IgD-negative memory B cell (primary cell): ENCODE results near the gene SMAD4. TPM values are rescaled to one million over a fixed set of nuclear protein-coding genes. Genes with fewer than 3 reads are reported as not detected.
"Not testable (repeated sequence)": the region's sequence is repeated elsewhere in the genome, so short reads cannot be mapped to it uniquely, and the experiment has no call there.

Experiments used
- H3K27ac Mint-ChIP-seq, 3 donors: one replicate each; pipeline ENCODE4 v1.8.0; 2020 to 2022; ENCODE audit warnings: mild to moderate bottlenecking in 3 of 3, mixed read lengths in 3 of 3, moderate library complexity in 1 of 3
- H3K27me3 Mint-ChIP-seq: one replicate; pipeline ENCODE4 v1.8.0; 2021; ENCODE audit warnings: mixed read lengths
- H3K36me3 Mint-ChIP-seq: one replicate; pipeline ENCODE4 v1.8.0; 2020; ENCODE audit warnings: mild to moderate bottlenecking, mixed read lengths
- H3K4me1 Mint-ChIP-seq, 3 donors: one replicate each; pipeline ENCODE4 v1.8.0; 2020 to 2022; ENCODE audit warnings: mixed read lengths in 3 of 3, mild to moderate bottlenecking in 1 of 3
- H3K4me3 Mint-ChIP-seq, 4 donors: one replicate each; pipeline ENCODE4 v1.8.0; 2020 to 2022; ENCODE audit warnings: mild to moderate bottlenecking in 4 of 4, mixed read lengths in 4 of 4, moderate library complexity in 3 of 4
- H3K9me3 Mint-ChIP-seq, 3 donors: one replicate each; pipeline ENCODE4 v1.8.0; 2020 to 2021; ENCODE audit warnings: mixed read lengths in 3 of 3, mild to moderate bottlenecking in 1 of 3
- polyA plus RNA-seq: library from polyadenylated mRNA; unstranded; fragments of 300-500 nt; fragmentation: Illumina TruSeq; gene quantifications from one replicate; pipeline ENCODE4 v1.2.3, GENCODE V29; 2021

The SMAD4 gene
- polyA plus RNA-seq, 1 donor from 2014 or later = 54.7 TPM

- Mint-ChIP-seq H3K4me1 (no peaks in the 10 kb centered on the region), H3K36me3 (no peaks in the 10 kb centered on the region), H3K4me3 (no peak overlapping the region), H3K9me3 (peaks cover 0 to 11% (median 2%) of the 10 kb centered on the region in 3 donors), H3K27ac (no peak overlapping the region), H3K27me3 (no peaks in the 10 kb centered on the region)
Measured at GRCh38 chr18:51100385-51101120, 70.5 kb downstream of the SMAD4 start.

GRCh38 chr18:51107082-51107481 lies 77.1 kb downstream of the SMAD4 start:
- no peaks in the 10 kb centered on the region for H3K27me3 Mint-ChIP-seq
- H3K4me3 Mint-ChIP-seq = peak overlapping the region in 2 of 4 donors; percentile 32 to 70

GRCh38 chr18:51107598-51108305 lies 77.7 kb downstream of the SMAD4 start:
- H3K4me3 Mint-ChIP-seq = peak overlapping the region in 2 of 4 donors; percentile 32 to 70
- no peaks in the 10 kb centered on the region for H3K36me3 Mint-ChIP-seq
- H3K27ac Mint-ChIP-seq = peak overlapping the region in 1 of 3 donors; percentile 94

More at GRCh38 chr18:51107082-51107481, 77.1 kb downstream of the SMAD4 start:
- Mint-ChIP-seq H3K27ac (peak overlapping the region in 1 of 3 donors; percentile 94), H3K9me3 (peaks cover 0 to 8% (median under 1%) of the 10 kb centered on the region in 3 donors), H3K4me1 (peaks cover 5 to 9% (median 8%) of the 10 kb centered on the region in 3 donors), H3K36me3 (no peaks in the 10 kb centered on the region)

GRCh38 chr18:51108330-51108729 lies 78.3 kb downstream of the SMAD4 start:
- Mint-ChIP-seq H3K27me3 (no peaks in the 10 kb centered on the region), H3K4me3 (no peak overlapping the region)

More at GRCh38 chr18:51107598-51108305, 77.7 kb downstream of the SMAD4 start:
- H3K27me3 Mint-ChIP-seq = no peaks in the 10 kb centered on the region
- H3K4me1 Mint-ChIP-seq = peaks cover 5 to 9% (median 8%) of the 10 kb centered on the region in 3 donors
- H3K9me3 Mint-ChIP-seq = peaks cover 0 to 1% (median 0%) of the 10 kb centered on the region in 3 donors

GRCh38 chr18:51110073-51110797 lies 80.2 kb downstream of the SMAD4 start:
- Mint-ChIP-seq H3K27me3 (no peaks in the 10 kb centered on the region), H3K9me3 (peaks cover 0 to 2% (median 0%) of the 10 kb centered on the region in 3 donors), H3K4me1 (peaks cover 5 to 9% (median 8%) of the 10 kb centered on the region in 3 donors), H3K27ac (no peak overlapping the region), H3K36me3 (no peaks in the 10 kb centered on the region), H3K4me3 (no peak overlapping the region)

More at GRCh38 chr18:51108330-51108729, 78.3 kb downstream of the SMAD4 start:
- Mint-ChIP-seq H3K4me1 (peaks cover 5 to 9% (median 8%) of the 10 kb centered on the region in 3 donors), H3K27ac (no peak overlapping the region), H3K36me3 (no peaks in the 10 kb centered on the region), H3K9me3 (peaks cover 0 to 2% (median 0%) of the 10 kb centered on the region in 3 donors)

GRCh38 chr18:51111633-51112355 lies 81.8 kb downstream of the SMAD4 start:
- H3K4me3 Mint-ChIP-seq, H3K36me3 Mint-ChIP-seq, H3K9me3 Mint-ChIP-seq, H3K4me1 Mint-ChIP-seq, H3K27me3 Mint-ChIP-seq, H3K27ac Mint-ChIP-seq: not testable (repeated sequence)

- not testable (repeated sequence) for H3K9me3 Mint-ChIP-seq, H3K4me3 Mint-ChIP-seq, H3K36me3 Mint-ChIP-seq, H3K27me3 Mint-ChIP-seq, H3K4me1 Mint-ChIP-seq, H3K27ac Mint-ChIP-seq
Measured at GRCh38 chr18:51116996-51117395, 87.0 kb downstream of the SMAD4 start.

GRCh38 chr18:51119561-51119960 lies 89.5 kb downstream of the SMAD4 start:
- H3K9me3 Mint-ChIP-seq, H3K4me3 Mint-ChIP-seq, H3K27ac Mint-ChIP-seq, H3K27me3 Mint-ChIP-seq, H3K4me1 Mint-ChIP-seq, H3K36me3 Mint-ChIP-seq: not testable (repeated sequence)

GRCh38 chr18:51119976-51120375 lies 90.0 kb downstream of the SMAD4 start:
- H3K4me1 Mint-ChIP-seq, H3K27me3 Mint-ChIP-seq, H3K9me3 Mint-ChIP-seq, H3K4me3 Mint-ChIP-seq, H3K27ac Mint-ChIP-seq, H3K36me3 Mint-ChIP-seq: not testable (repeated sequence)

GRCh38 chr18:51120809-51121596 lies 91.0 kb downstream of the SMAD4 start:
- H3K4me3 Mint-ChIP-seq = no peak overlapping the region
- H3K36me3 Mint-ChIP-seq = no peaks in the 10 kb centered on the region
- peak overlapping the region in 1 of 3 donors; percentile 50 for H3K27ac Mint-ChIP-seq
- peaks cover 7% of the 10 kb centered on the region for H3K27me3 Mint-ChIP-seq
- H3K9me3 Mint-ChIP-seq = peaks cover 0 to 5% (median 3%) of the 10 kb centered on the region in 3 donors
- H3K4me1 Mint-ChIP-seq = no peaks in the 10 kb centered on the region

- H3K27me3 Mint-ChIP-seq = peaks cover 7% of the 10 kb centered on the region
- no peaks in the 10 kb centered on the region for H3K36me3 Mint-ChIP-seq
- no peak overlapping the region for H3K4me3 Mint-ChIP-seq
- H3K27ac Mint-ChIP-seq = no peak overlapping the region
- peaks cover 0 to 5% (median 3%) of the 10 kb centered on the region in 3 donors for H3K9me3 Mint-ChIP-seq
- no peaks in the 10 kb centered on the region for H3K4me1 Mint-ChIP-seq
Measured at GRCh38 chr18:51121597-51121857, 91.5 kb downstream of the SMAD4 start.

GRCh38 chr18:51122266-51123045 lies 92.4 kb downstream of the SMAD4 start:
- Mint-ChIP-seq H3K4me3 (no peak overlapping the region), H3K36me3 (no peaks in the 10 kb centered on the region), H3K27ac (no peak overlapping the region), H3K27me3 (peaks cover 7% of the 10 kb centered on the region), H3K4me1 (no peaks in the 10 kb centered on the region), H3K9me3 (peaks cover 0 to 5% (median 3%) of the 10 kb centered on the region in 3 donors)

GRCh38 chr18:51123046-51123395 lies 93.0 kb downstream of the SMAD4 start:
- Mint-ChIP-seq H3K36me3 (no peaks in the 10 kb centered on the region), H3K27me3 (peaks cover 7% of the 10 kb centered on the region), H3K9me3 (peaks cover 0 to 5% (median 3%) of the 10 kb centered on the region in 3 donors), H3K27ac (no peak overlapping the region), H3K4me1 (no peaks in the 10 kb centered on the region), H3K4me3 (no peak overlapping the region)
